Ovary (tissue), 9 donors: ENCODE data around the gene PPP6R1. TPM values are rescaled to one million over a fixed set of nuclear protein-coding genes. Genes with fewer than 3 reads are reported as not detected.
A peak's percentile ranks its signal among the peaks of the same experiment; 100 is the strongest.

Experiments
- DNase-seq, 5 donors: peaks; one replicate each; pipeline ENCODE4 v3.0.0-alpha.2; 2019 to 2020
- H3K27ac ChIP-seq, 2 donors: fragments of 200-600 bp; one replicate each; pipeline versions ENCODE4 v1.5.1 to v1.8.0; 2019 to 2022
- H3K27me3 ChIP-seq: fragments of 200-600 bp; one replicate; pipeline ENCODE4 v1.8.0; 2022
- H3K36me3 ChIP-seq: fragments of 200-600 bp; sonication (generic); one replicate; pipeline ENCODE4 v1.5.1; 2019
- H3K4me1 ChIP-seq: one replicate; pipeline ENCODE4 v1.8.1; 2013; ENCODE audit warnings: mild to moderate bottlenecking, moderate library complexity; ENCODE audit not compliant: insufficient read depth
- H3K4me3 ChIP-seq: fragments of 200-600 bp; sonication (generic); one replicate; pipeline ENCODE4 v1.5.1; 2017
- H3K9me3 ChIP-seq, 2 donors: fragments of 200-600 bp in 1 of 2; sonication (generic) in 1 of 2; one replicate each; pipeline versions ENCODE4 v1.5.1 to v1.8.1; 2013 to 2019; ENCODE audit warnings: mild to moderate bottlenecking in 1 of 2, moderate library complexity in 1 of 2
- EP300 ChIP-seq: sonication (generic); formaldehyde crosslinking; IDR thresholded peaks from one replicate; pipeline ENCODE4 v1.6.1; 2017; ENCODE audit warnings: antibody characterized with exemption
- POLR2A ChIP-seq: fragments of 450-650 bp; IDR thresholded peaks from one replicate; pipeline ENCODE4 v1.6.1; 2017; ENCODE audit warnings: antibody characterized with exemption, mild to moderate bottlenecking, moderate library complexity
- WGBS, 3 donors: extraction: QIAGEN DNeasy Blood & Tissue Kit in 1 of 3; methylation state at CpG; one replicate each; pipeline versions ENCODE4 v1.1.5 to v1.1.7; 2013 to 2017; 5-methylcytosine and 5-hydroxymethylcytosine counted together
- intact Hi-C, 4 donors: fragments of 100-400 bp; cut with DNase I; formaldehyde crosslinking; loops; one replicate each; pipeline versions ENCODE4 v1.11.0 to v1.15.1; 2022 to 2023
- polyA plus RNA-seq, 2 donors: library from polyadenylated mRNA; stranded (reverse); fragments of 200-250 nt in 1 of 2; fragments of 350-450 nt in 1 of 2; fragmentation: Illumina TruSeq in 1 of 2; extraction: RNeasy Lipid Tissue Mini Kit (QIAGEN cat#74804) in 1 of 2; gene quantifications; one replicate each; pipeline ENCODE4 v1.2.3, GENCODE V29; 2013 to 2014
- total RNA-seq, 7 donors: library from RNA; depleted of rRNA in 2 of 7; stranded (reverse); fragments of >200 nt in 2 of 7; fragmentation: NEBNext Ultra II Directional in 3 of 7; extraction: Animal tissue kit (Norgen Biotek cat#: 25700) in 3 of 7; gene quantifications; one replicate each; pipeline versions ENCODE4 v1.1.0 to v1.2.4, GENCODE V29; 2016 to 2023
- TF ChIP-seq, protein P1 (sequence below), 3 donors: fragments of 450-650 bp in 2 of 3; fragments of 200-600 bp in 1 of 3; IDR thresholded peaks; one replicate each; pipeline versions ENCODE4 v1.5.1 to v1.8.0; 2016 to 2022; ENCODE audit warnings: antibody characterized with exemption in 3 of 3, mild to moderate bottlenecking in 1 of 3
- donor health status: DM: no; HTN: no; CAD: no; lungs with moderate emphysema.
- donor health status: DM: no; HTN: no; CAD: no.
- donor health status: Bipolar disorder and iron deficiency.
- donor health status: DM: yes; HTN: yes; CAD: no.
- donor health status: DM: no; HTN: no; CAD: no.
- donor health status: DM: yes; HTN: yes; CAD: no.

PPP6R1 gene
- total and polyA plus RNA-seq, 9 donors = 14.1 to 52.2 (median 42.9) TPM

DNA sequence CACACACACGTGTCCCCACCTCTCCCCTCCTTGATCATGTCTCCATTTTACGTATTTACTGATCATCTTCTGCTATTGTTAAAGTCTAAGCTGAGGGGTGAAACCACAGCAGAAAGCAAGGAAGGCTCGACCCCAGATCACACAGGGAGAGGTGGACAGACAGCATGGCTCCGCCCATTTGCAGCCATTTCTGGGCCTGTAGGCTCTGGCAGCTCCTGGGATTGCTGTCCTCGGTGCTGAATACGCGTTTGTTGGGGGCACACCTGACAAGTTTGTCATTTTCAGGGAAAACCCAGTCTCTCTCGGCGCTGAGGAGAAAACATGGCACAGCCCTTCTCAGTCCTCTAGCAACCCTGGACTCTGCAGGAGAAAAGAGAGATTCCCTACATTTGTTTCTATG lies 38.3 kb downstream of the PPP6R1 start:
- 67 to 70% (median 68%) methylated on average over 9 of the region's 9 CpGs for WGBS, 3 donors
- TF ChIP-seq POLR2A (no peak), EP300 (no peak)
- TF ChIP-seq, protein P1, sequence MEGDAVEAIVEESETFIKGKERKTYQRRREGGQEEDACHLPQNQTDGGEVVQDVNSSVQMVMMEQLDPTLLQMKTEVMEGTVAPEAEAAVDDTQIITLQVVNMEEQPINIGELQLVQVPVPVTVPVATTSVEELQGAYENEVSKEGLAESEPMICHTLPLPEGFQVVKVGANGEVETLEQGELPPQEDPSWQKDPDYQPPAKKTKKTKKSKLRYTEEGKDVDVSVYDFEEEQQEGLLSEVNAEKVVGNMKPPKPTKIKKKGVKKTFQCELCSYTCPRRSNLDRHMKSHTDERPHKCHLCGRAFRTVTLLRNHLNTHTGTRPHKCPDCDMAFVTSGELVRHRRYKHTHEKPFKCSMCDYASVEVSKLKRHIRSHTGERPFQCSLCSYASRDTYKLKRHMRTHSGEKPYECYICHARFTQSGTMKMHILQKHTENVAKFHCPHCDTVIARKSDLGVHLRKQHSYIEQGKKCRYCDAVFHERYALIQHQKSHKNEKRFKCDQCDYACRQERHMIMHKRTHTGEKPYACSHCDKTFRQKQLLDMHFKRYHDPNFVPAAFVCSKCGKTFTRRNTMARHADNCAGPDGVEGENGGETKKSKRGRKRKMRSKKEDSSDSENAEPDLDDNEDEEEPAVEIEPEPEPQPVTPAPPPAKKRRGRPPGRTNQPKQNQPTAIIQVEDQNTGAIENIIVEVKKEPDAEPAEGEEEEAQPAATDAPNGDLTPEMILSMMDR (IDR thresholded peaks at IDR 0.05) = no peak
- no peaks in the 10 kb centered on the region for H3K9me3 ChIP-seq
- no peak overlapping the region for H3K27ac ChIP-seq
- intact Hi-C loops = no loop called here
- no peak for DNase-seq
- H3K4me3 ChIP-seq = no peak overlapping the region
- no peaks in the 10 kb centered on the region for H3K36me3 ChIP-seq
- no peaks in the 10 kb centered on the region for H3K27me3 ChIP-seq
- peaks cover 6% of the 10 kb centered on the region for H3K4me1 ChIP-seq

GRCh38 chr19:55216461-55217198 lies 42.2 kb downstream of the PPP6R1 start:
- Histone ChIP-seq H3K36me3 (no peaks in the 10 kb centered on the region), H3K27me3 (no peaks in the 10 kb centered on the region), H3K4me3 (peak overlapping the region; percentile 17), H3K4me1 (peaks cover 6% of the 10 kb centered on the region), H3K27ac (no peak overlapping the region), H3K9me3 (peaks cover 0 to 4% of the 10 kb centered on the region in 2 donors)
- peak; percentile 41 to 76 (median 68) for DNase-seq
- 2 to 4% (median 4%) methylated on average over 28 to 36 of the region's 36 CpGs for WGBS, 3 donors
- intact Hi-C loops = no loop called here
- TF ChIP-seq POLR2A = no peak
- no peak for TF ChIP-seq EP300
- TF ChIP-seq, protein P1 (IDR thresholded peaks at IDR 0.05) = no peak

- 75 to 83% (median 78%) methylated on average over 7 of the region's 7 CpGs for WGBS, 3 donors
- H3K27me3 ChIP-seq = no peaks in the 10 kb centered on the region
- intact Hi-C loops = no loop called here
- TF ChIP-seq POLR2A (no peak), EP300 (no peak)
- TF ChIP-seq, protein P1 (IDR thresholded peaks at IDR 0.05) = no peak
- peaks cover 0 to 4% of the 10 kb centered on the region in 2 donors for H3K9me3 ChIP-seq
- no peak overlapping the region for H3K4me3 ChIP-seq
- H3K36me3 ChIP-seq = no peaks in the 10 kb centered on the region
- H3K4me1 ChIP-seq = peaks cover 6% of the 10 kb centered on the region
- H3K27ac ChIP-seq = no peak overlapping the region
- DNase-seq = no peak
Observed at GRCh38 chr19:55213547-55213946, 45.3 kb downstream of the PPP6R1 start.

GRCh38 chr19:55212447-55212846 lies 46.4 kb downstream of the PPP6R1 start:
- intact Hi-C loops = no loop called here
- peaks cover 0 to 4% of the 10 kb centered on the region in 2 donors for H3K9me3 ChIP-seq
- no peaks in the 10 kb centered on the region for H3K27me3 ChIP-seq
- DNase-seq = no peak
- peaks cover 6% of the 10 kb centered on the region for H3K4me1 ChIP-seq
- no peaks in the 10 kb centered on the region for H3K36me3 ChIP-seq
- TF ChIP-seq, protein P1 (IDR thresholded peaks at IDR 0.05) = no peak
- TF ChIP-seq POLR2A (no peak), EP300 (no peak)
- H3K27ac ChIP-seq = no peak overlapping the region
- H3K4me3 ChIP-seq = no peak overlapping the region
- WGBS, 3 donors = 84 to 90% (median 88%) methylated on average over 3 of the region's 3 CpGs
